Retinal pigment epithelial cell (primary cell): ENCODE measurements around the gene GPR37L1.

Experiments used
- DNase-seq: peaks from one replicate; pipeline ENCODE4 v3.0.0-alpha.2; 2010; ENCODE audit warnings: low read depth
- H3K4me3 ChIP-seq: 2 replicates; pipeline ENCODE4 v1.5.1; 2011; ENCODE audit warnings: mild to moderate bottlenecking, low read length, control low read depth, moderate library complexity
- TF ChIP-seq, protein P1 (sequence below): conservative IDR thresholded peaks from 2 replicates; pipeline ENCODE4 v1.5.1; 2011; ENCODE audit warnings: low read depth, low read length, control low read depth, inconsistent platforms

GPR37L1 gene

DNA sequence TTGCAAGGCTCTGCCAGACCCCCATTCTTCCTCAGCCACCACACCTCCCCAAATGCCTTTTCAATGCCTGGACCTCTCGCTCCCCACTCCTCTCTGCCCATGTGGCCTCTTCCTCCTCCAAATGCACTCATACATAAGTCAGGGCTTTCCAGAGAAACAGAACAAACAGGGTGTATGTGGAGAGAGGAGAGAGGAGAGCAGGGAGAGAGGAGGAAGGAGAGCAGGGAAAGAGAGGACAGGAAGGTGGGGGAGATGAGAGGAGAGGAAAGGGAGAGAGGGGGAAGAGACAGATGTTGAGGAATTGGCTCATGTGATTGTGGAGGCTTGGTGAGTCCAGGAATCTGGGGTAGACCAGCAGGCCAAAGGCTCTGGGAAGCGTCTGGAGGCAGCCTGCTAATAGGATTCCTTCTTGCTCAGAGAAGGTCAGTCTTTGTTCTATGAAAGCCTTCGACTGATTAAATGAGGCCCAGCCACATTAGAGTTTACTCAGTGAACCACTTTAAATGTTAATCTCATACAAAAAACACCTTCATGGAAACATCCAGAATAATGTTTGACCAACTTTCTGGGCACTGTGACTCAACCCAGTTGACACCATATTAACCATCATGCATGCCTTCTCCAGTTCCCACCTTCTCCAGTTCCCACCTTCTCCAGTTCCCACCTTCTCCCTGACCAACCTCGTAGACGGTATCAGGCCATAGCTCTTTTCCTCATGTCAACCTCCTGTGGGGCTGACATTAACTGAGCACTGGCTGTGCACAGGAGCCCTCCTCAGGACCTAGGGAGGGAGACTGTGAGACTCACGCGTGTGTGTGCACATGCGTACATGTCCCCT lies 59.5 kb downstream of the GPR37L1 start:
- no peak for DNase-seq
- H3K4me3 ChIP-seq, result no peak overlapping the region
- TF ChIP-seq, protein P1, sequence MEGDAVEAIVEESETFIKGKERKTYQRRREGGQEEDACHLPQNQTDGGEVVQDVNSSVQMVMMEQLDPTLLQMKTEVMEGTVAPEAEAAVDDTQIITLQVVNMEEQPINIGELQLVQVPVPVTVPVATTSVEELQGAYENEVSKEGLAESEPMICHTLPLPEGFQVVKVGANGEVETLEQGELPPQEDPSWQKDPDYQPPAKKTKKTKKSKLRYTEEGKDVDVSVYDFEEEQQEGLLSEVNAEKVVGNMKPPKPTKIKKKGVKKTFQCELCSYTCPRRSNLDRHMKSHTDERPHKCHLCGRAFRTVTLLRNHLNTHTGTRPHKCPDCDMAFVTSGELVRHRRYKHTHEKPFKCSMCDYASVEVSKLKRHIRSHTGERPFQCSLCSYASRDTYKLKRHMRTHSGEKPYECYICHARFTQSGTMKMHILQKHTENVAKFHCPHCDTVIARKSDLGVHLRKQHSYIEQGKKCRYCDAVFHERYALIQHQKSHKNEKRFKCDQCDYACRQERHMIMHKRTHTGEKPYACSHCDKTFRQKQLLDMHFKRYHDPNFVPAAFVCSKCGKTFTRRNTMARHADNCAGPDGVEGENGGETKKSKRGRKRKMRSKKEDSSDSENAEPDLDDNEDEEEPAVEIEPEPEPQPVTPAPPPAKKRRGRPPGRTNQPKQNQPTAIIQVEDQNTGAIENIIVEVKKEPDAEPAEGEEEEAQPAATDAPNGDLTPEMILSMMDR, result no peak
